ENCODE data around the gene SFMBT2. TPM values are rescaled to one million over a fixed set of nuclear protein-coding genes. Genes with fewer than 3 reads are reported as not detected.

SFMBT2 gene
- total RNA-seq, 1 experiment from 2014 or later: 14.3 TPM

GRCh38 chr10:7423521-7423920, 12.7 kb upstream of the SFMBT2 start (continued):
- TF ChIP-seq CREM (CRISPR knock-in tag; IDR thresholded peaks at IDR 0.05) (0 out of 2 replicates have a peak, but pooled peaks have one; percentile 27), ZNF423 (CRISPR knock-in tag; IDR thresholded peaks at IDR 0.05) (peak; percentile 51; the same call in 1 of the 2 replicates), FOXK1 (CRISPR knock-in tag; IDR thresholded peaks at IDR 0.05) (0 out of 2 replicates have a peak, but pooled peaks have one; percentile 40)

GRCh38 chr10:7421526-7421925, 10.7 kb upstream of the SFMBT2 start:
- TF ChIP-seq SMAD3 (CRISPR knock-in tag; IDR thresholded peaks at IDR 0.05; ENCODE audit: borderline replicate concordance): no peak
- no peak for TF ChIP-seq ATF2 (CRISPR knock-in tag; IDR thresholded peaks at IDR 0.05; ENCODE audit: borderline replicate concordance, low read depth)
- DNase-seq (ENCODE audit: low spot score) (no peak), ATAC-seq (no peak)
- Mint-ChIP-seq H3K27ac (no peak overlapping the region), H3K4me1 (peaks cover 39% of the 10 kb centered on the region), H3K4me3 (no peak overlapping the region), H3K9me3 (peaks cover 5% of the 10 kb centered on the region), H3K27me3 (ENCODE audit: low read depth) (peaks cover 56% of the 10 kb centered on the region), H3K36me3 (no peaks in the 10 kb centered on the region)
- POLR2A ChIA-PET: no interaction called here
- CTCF ChIA-PET: no interaction called here

GRCh38 chr10:7419998-7420397, 9.2 kb upstream of the SFMBT2 start:
- ChIA-PET POLR2A (interaction anchor here (0.8 kb wide), 1 partner anchor 9 kb away, joined by 4 read pairs; the partner anchor contains the start of gene SFMBT2), CTCF (no interaction called here)
- DNase-seq (ENCODE audit: low spot score): no peak
- H3K27me3 Mint-ChIP-seq (ENCODE audit: low read depth): peaks cover 49% of the 10 kb centered on the region
- peaks cover 5% of the 10 kb centered on the region for H3K9me3 Mint-ChIP-seq
- TF ChIP-seq SP1 (CRISPR knock-in tag; conservative IDR thresholded peaks at IDR 0.05) (no peak), AFF4 (CRISPR knock-in tag; IDR thresholded peaks at IDR 0.05; ENCODE audit: borderline replicate concordance) (no peak), TP53 (CRISPR knock-in tag; IDR thresholded peaks at IDR 0.05) (no peak), CREM (CRISPR knock-in tag; IDR thresholded peaks at IDR 0.05) (no peak), NFATC4 (CRISPR knock-in tag; IDR thresholded peaks at IDR 0.05) (no peak), FOXJ3 (CRISPR knock-in tag; IDR thresholded peaks at IDR 0.05; ENCODE audit: borderline replicate concordance) (no peak), MYBL2 (CRISPR knock-in tag; IDR thresholded peaks at IDR 0.05) (no peak), ZNF512 (CRISPR knock-in tag; IDR thresholded peaks at IDR 0.05; ENCODE audit: borderline replicate concordance) (no peak), GTF2I (CRISPR knock-in tag; conservative IDR thresholded peaks at IDR 0.05) (no peak), CTCF (IDR thresholded peaks at IDR 0.05) (no peak)
- H3K27ac Mint-ChIP-seq: no peak overlapping the region
- peaks cover 25% of the 10 kb centered on the region for H3K4me1 Mint-ChIP-seq
- ATAC-seq: no peak
- no peak overlapping the region for H3K4me3 Mint-ChIP-seq
- H3K36me3 Mint-ChIP-seq: no peaks in the 10 kb centered on the region
